Measurements from ENCODE around the gene SPDYE6. TPM values are rescaled to one million over a fixed set of nuclear protein-coding genes. Genes with fewer than 3 reads are reported as not detected.
"Not testable (repeated sequence)": the region's sequence is repeated elsewhere in the genome, so short reads cannot be mapped to it uniquely, and the experiment has no call there.

Gene SPDYE6
- total RNA-seq, 1 donor from 2014 or later, result not detected

DNA sequence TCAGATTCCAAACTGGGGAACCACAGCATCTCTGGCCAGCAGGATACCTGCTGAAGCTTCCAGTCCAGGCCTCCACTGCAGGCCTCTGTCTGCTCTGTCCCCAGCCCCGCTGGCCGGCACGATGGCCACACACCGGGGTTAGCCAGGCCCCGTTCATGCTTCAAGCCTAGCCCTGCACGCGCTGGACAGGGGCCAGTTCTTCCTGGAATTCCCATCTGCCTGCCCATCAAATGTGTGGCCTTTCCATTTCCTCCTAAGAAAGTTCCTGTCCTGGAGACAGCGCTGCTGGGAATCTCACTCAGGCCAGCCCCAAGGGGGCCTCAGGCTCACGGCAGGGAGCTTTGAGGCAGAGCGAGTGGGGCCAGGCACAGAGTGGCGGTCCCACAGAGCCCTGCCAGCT is 51.6 kb downstream of the SPDYE6 start:
- Mint-ChIP-seq H3K36me3 (ENCODE audit: unreplicated experiment) (no peaks in the 10 kb centered on the region), H3K27me3 (ENCODE audit: unreplicated experiment) (peaks cover 6% of the 10 kb centered on the region), H3K4me1 (ENCODE audit: low read depth, unreplicated experiment) (peaks cover 2% of the 10 kb centered on the region), H3K27ac (ENCODE audit: unreplicated experiment) (no peak overlapping the region), H3K4me3 (ENCODE audit: unreplicated experiment) (no peak overlapping the region), H3K9me3 (ENCODE audit: unreplicated experiment) (peaks cover 9% of the 10 kb centered on the region)
- TF ChIP-seq, protein P1, sequence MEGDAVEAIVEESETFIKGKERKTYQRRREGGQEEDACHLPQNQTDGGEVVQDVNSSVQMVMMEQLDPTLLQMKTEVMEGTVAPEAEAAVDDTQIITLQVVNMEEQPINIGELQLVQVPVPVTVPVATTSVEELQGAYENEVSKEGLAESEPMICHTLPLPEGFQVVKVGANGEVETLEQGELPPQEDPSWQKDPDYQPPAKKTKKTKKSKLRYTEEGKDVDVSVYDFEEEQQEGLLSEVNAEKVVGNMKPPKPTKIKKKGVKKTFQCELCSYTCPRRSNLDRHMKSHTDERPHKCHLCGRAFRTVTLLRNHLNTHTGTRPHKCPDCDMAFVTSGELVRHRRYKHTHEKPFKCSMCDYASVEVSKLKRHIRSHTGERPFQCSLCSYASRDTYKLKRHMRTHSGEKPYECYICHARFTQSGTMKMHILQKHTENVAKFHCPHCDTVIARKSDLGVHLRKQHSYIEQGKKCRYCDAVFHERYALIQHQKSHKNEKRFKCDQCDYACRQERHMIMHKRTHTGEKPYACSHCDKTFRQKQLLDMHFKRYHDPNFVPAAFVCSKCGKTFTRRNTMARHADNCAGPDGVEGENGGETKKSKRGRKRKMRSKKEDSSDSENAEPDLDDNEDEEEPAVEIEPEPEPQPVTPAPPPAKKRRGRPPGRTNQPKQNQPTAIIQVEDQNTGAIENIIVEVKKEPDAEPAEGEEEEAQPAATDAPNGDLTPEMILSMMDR (IDR thresholded peaks at IDR 0.05; ENCODE audit: partially characterized antibody, unreplicated experiment), result no peak
- no peak for DNase-seq

DNA sequence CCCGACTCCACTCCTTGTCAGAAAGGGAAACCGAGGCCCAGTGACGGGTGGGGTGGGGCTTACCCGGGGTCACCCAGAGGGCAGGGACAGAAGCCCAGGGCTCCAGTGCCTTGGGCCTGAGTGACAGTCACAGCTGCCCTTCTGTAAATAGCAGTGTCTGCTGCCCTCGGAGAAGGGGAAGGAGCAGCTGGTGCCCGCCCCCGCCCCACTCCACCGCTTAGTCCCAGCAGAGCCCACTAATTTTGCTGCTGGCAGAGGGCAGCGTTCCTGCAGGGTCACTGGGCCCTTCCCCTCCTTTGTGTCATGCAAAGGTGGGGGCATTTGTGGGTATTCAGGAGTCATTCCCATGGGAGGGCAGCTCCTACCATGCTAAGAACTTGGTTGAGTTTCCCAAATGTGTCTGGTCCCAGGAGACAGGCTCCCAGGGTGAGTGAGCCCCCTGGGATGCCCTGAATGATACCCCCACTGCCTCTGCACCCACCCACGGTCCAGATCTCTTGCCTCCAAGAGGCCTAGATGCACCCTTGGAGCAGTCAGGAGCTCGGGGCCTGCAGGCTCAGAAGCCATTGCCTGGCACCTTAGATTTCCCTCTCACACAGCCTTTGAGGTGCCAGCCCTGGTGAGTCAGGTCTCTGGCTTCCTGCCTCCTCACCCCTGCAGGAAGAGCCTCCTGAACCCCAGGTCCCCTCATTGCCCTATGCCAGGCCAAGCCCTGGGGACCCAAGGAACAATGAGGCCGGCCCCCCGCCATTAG is 52.4 kb downstream of the SPDYE6 start:
- H3K27me3 Mint-ChIP-seq (ENCODE audit: unreplicated experiment), result peaks cover 6% of the 10 kb centered on the region
- no peak for DNase-seq

DNA sequence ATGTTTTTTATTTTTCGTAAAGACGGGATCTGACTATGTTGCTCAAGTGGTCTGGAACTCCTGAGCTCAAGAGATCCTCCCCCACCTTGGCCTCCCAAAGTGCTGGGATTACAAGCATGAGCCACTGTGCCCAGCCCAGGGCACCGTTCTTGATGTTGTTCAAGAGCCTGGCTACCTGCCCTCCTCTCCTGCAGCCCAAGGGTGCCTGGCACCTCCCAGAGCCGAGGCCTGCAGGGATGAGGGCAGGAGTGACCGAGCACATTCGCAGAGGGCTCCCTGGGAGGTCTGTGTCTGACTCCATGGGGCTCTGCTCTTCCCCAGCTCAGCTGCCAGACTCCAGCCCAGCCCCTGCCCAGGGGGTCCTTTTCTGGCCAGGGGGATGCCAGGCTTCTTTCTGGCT is 54.2 kb downstream of the SPDYE6 start:
- no peaks in the 10 kb centered on the region for H3K4me1 Mint-ChIP-seq (ENCODE audit: low read depth, unreplicated experiment)
- H3K36me3 Mint-ChIP-seq (ENCODE audit: unreplicated experiment), result no peaks in the 10 kb centered on the region
- peaks cover 13% of the 10 kb centered on the region for H3K9me3 Mint-ChIP-seq (ENCODE audit: unreplicated experiment)
- no peak overlapping the region for H3K27ac Mint-ChIP-seq (ENCODE audit: unreplicated experiment)
- no peak for DNase-seq
- peaks cover 6% of the 10 kb centered on the region for H3K27me3 Mint-ChIP-seq (ENCODE audit: unreplicated experiment)
- no peak overlapping the region for H3K4me3 Mint-ChIP-seq (ENCODE audit: unreplicated experiment)
- TF ChIP-seq, protein P1 (IDR thresholded peaks at IDR 0.05; ENCODE audit: partially characterized antibody, unreplicated experiment), result no peak

More for the DNA sequence above, 52.4 kb downstream of the SPDYE6 start:
- H3K4me1 Mint-ChIP-seq (ENCODE audit: low read depth, unreplicated experiment), result peaks cover 2% of the 10 kb centered on the region
- no peak overlapping the region for H3K4me3 Mint-ChIP-seq (ENCODE audit: unreplicated experiment)
- H3K9me3 Mint-ChIP-seq (ENCODE audit: unreplicated experiment), result peaks cover 9% of the 10 kb centered on the region
- no peaks in the 10 kb centered on the region for H3K36me3 Mint-ChIP-seq (ENCODE audit: unreplicated experiment)
- H3K27ac Mint-ChIP-seq (ENCODE audit: unreplicated experiment), result no peak overlapping the region
- TF ChIP-seq, protein P1 (IDR thresholded peaks at IDR 0.05; ENCODE audit: partially characterized antibody, unreplicated experiment), result no peak

DNA sequence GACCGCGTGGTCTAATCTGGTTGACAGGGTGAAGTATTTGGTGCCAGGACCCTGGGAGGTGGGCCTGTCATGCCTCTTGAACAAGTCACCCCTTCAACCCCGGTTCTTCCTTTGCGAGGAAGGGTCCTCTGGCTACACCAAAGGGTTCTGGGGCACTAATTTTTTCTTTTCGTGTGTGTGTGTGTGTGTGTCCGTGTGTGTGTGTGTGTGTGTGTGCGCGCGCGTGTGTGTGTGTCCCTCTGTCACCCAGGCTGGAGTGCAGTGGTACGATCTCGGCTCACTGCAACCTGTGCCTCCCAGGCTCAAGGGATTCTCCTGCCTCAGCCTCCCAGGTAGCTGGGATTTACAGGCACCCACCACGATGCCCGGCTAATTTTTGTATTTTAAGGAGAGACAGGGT is 54.9 kb downstream of the SPDYE6 start:
- H3K36me3 Mint-ChIP-seq (ENCODE audit: unreplicated experiment); H3K4me1 Mint-ChIP-seq (ENCODE audit: low read depth, unreplicated experiment); H3K27me3 Mint-ChIP-seq (ENCODE audit: unreplicated experiment); H3K27ac Mint-ChIP-seq (ENCODE audit: unreplicated experiment); DNase-seq; H3K4me3 Mint-ChIP-seq (ENCODE audit: unreplicated experiment): not testable (repeated sequence)
- peaks cover 15% of the 10 kb centered on the region for H3K9me3 Mint-ChIP-seq (ENCODE audit: unreplicated experiment)

DNA sequence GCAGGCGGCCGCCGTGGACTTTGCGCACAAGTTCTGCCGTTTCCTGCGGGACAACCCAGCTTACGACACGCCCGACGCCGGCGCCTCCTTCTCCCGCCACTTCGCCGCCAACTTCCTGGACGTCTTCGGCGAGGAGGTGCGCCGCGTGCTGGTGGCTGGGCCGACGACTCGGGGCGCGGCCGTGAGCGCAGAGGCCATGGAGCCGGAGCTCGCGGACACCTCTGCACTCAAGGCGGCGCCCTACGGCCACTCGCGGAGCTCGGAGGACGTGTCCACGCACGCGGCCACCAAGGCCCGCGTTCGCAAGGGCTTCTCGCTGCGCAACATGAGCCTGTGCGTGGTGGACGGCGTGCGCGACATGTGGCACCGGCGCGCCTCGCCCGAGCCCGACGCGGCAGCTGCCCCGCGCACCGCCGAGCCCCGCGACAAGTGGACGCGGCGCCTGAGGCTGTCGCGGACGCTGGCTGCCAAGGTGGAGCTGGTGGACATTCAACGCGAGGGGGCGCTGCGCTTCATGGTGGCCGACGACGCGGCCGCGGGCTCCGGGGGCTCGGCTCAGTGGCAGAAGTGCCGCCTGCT is 55.5 kb downstream of the SPDYE6 start:
- DNase-seq, result peak; percentile 70
- H3K27me3 Mint-ChIP-seq (ENCODE audit: unreplicated experiment), result peaks cover 9% of the 10 kb centered on the region
- no peak overlapping the region for H3K27ac Mint-ChIP-seq (ENCODE audit: unreplicated experiment)

More for the DNA sequence above, 55.5 kb downstream of the SPDYE6 start:
- Mint-ChIP-seq H3K4me3 (ENCODE audit: unreplicated experiment) (no peak overlapping the region), H3K36me3 (ENCODE audit: unreplicated experiment) (no peaks in the 10 kb centered on the region), H3K9me3 (ENCODE audit: unreplicated experiment) (peaks cover 15% of the 10 kb centered on the region), H3K4me1 (ENCODE audit: low read depth, unreplicated experiment) (peaks cover 5% of the 10 kb centered on the region)
- TF ChIP-seq, protein P1 (IDR thresholded peaks at IDR 0.05; ENCODE audit: partially characterized antibody, unreplicated experiment), result peak; percentile 71
